ENCODE measurements around the gene TRIM44. TPM values are rescaled to one million over a fixed set of nuclear protein-coding genes. Genes with fewer than 3 reads are reported as not detected.
A peak's percentile ranks its signal among the peaks of the same experiment; 100 is the strongest.

Gene TRIM44
- total and polyA plus RNA-seq, 4 donors = 27.6 to 65.0 (median 45.4) TPM

GRCh38 chr11:35848616-35849015 lies 186.0 kb downstream of the TRIM44 start:
- Histone ChIP-seq H3K4me3 (ENCODE audit: low read depth, low read length) (no peak overlapping the region), H3K9me3 (ENCODE audit: control insufficient read depth, insufficient read depth, low read length) (no peaks in the 10 kb centered on the region), H3K4me1 (ENCODE audit: control insufficient read depth, insufficient read depth, low read length) (peaks cover 3% of the 10 kb centered on the region), H3K36me3 (ENCODE audit: control insufficient read depth, insufficient read depth, low read length) (no peaks in the 10 kb centered on the region), H3K27me3 (ENCODE audit: control insufficient read depth, insufficient read depth, low read length) (no peaks in the 10 kb centered on the region), H3K27ac (ENCODE audit: low read depth, low read length) (no peak overlapping the region)
- peak in 1 of 6 donors; percentile 29 for DNase-seq (ENCODE audit: low read depth in 4 of 6, low spot score in 6 of 6)
- WGBS (ENCODE audit: insufficient coverage) = 90% methylated on average over 2 of the region's 4 CpGs

GRCh38 chr11:35850191-35850590 lies 187.6 kb downstream of the TRIM44 start:
- H3K4me1 ChIP-seq (ENCODE audit: control insufficient read depth, insufficient read depth, low read length) = peaks cover 3% of the 10 kb centered on the region
- H3K27ac ChIP-seq (ENCODE audit: low read depth, low read length) = no peak overlapping the region
- H3K36me3 ChIP-seq (ENCODE audit: control insufficient read depth, insufficient read depth, low read length) = no peaks in the 10 kb centered on the region
- no peak for DNase-seq (ENCODE audit: low read depth in 4 of 6, low spot score in 6 of 6)
- 80% methylated on average over 7 of the region's 7 CpGs for WGBS (ENCODE audit: insufficient coverage)
- H3K4me3 ChIP-seq (ENCODE audit: low read depth, low read length) = no peak overlapping the region
- H3K27me3 ChIP-seq (ENCODE audit: control insufficient read depth, insufficient read depth, low read length) = no peaks in the 10 kb centered on the region
- no peaks in the 10 kb centered on the region for H3K9me3 ChIP-seq (ENCODE audit: control insufficient read depth, insufficient read depth, low read length)

GRCh38 chr11:35851342-35851741 lies 188.8 kb downstream of the TRIM44 start:
- Histone ChIP-seq H3K27me3 (ENCODE audit: control insufficient read depth, insufficient read depth, low read length) (no peaks in the 10 kb centered on the region), H3K36me3 (ENCODE audit: control insufficient read depth, insufficient read depth, low read length) (no peaks in the 10 kb centered on the region), H3K4me1 (ENCODE audit: control insufficient read depth, insufficient read depth, low read length) (peaks cover 3% of the 10 kb centered on the region), H3K27ac (ENCODE audit: low read depth, low read length) (no peak overlapping the region), H3K4me3 (ENCODE audit: low read depth, low read length) (no peak overlapping the region), H3K9me3 (ENCODE audit: control insufficient read depth, insufficient read depth, low read length) (no peaks in the 10 kb centered on the region)
- 100% methylated on average over 3 of the region's 6 CpGs for WGBS (ENCODE audit: insufficient coverage)
- DNase-seq (ENCODE audit: low read depth in 4 of 6, low spot score in 6 of 6) = no peak

GRCh38 chr11:35852056-35852455 lies 189.5 kb downstream of the TRIM44 start:
- Histone ChIP-seq H3K4me3 (ENCODE audit: low read depth, low read length) (no peak overlapping the region), H3K4me1 (ENCODE audit: control insufficient read depth, insufficient read depth, low read length) (peaks cover 3% of the 10 kb centered on the region), H3K36me3 (ENCODE audit: control insufficient read depth, insufficient read depth, low read length) (no peaks in the 10 kb centered on the region), H3K9me3 (ENCODE audit: control insufficient read depth, insufficient read depth, low read length) (no peaks in the 10 kb centered on the region), H3K27ac (ENCODE audit: low read depth, low read length) (no peak overlapping the region), H3K27me3 (ENCODE audit: control insufficient read depth, insufficient read depth, low read length) (no peaks in the 10 kb centered on the region)
- peak in 1 of 6 donors; percentile 40 for DNase-seq (ENCODE audit: low read depth in 4 of 6, low spot score in 6 of 6)
- WGBS (ENCODE audit: insufficient coverage) = 67% methylated on average over 5 of the region's 6 CpGs

GRCh38 chr11:35853971-35854370 lies 191.4 kb downstream of the TRIM44 start:
- Histone ChIP-seq H3K27ac (ENCODE audit: low read depth, low read length) (no peak overlapping the region), H3K4me1 (ENCODE audit: control insufficient read depth, insufficient read depth, low read length) (peaks cover 3% of the 10 kb centered on the region), H3K36me3 (ENCODE audit: control insufficient read depth, insufficient read depth, low read length) (no peaks in the 10 kb centered on the region), H3K9me3 (ENCODE audit: control insufficient read depth, insufficient read depth, low read length) (peaks cover 2% of the 10 kb centered on the region), H3K4me3 (ENCODE audit: low read depth, low read length) (no peak overlapping the region), H3K27me3 (ENCODE audit: control insufficient read depth, insufficient read depth, low read length) (no peaks in the 10 kb centered on the region)
- DNase-seq (ENCODE audit: low read depth in 4 of 6, low spot score in 6 of 6) = peak in 2 of 6 donors; percentile 34 to 53
- no CpG with 5 or more reads among the region's 5 CpGs for WGBS (ENCODE audit: insufficient coverage)

GRCh38 chr11:35855671-35856070 lies 193.1 kb downstream of the TRIM44 start:
- no peaks in the 10 kb centered on the region for H3K36me3 ChIP-seq (ENCODE audit: control insufficient read depth, insufficient read depth, low read length)
- peaks cover 3% of the 10 kb centered on the region for H3K4me1 ChIP-seq (ENCODE audit: control insufficient read depth, insufficient read depth, low read length)
- H3K4me3 ChIP-seq (ENCODE audit: low read depth, low read length) = no peak overlapping the region
- H3K9me3 ChIP-seq (ENCODE audit: control insufficient read depth, insufficient read depth, low read length) = peaks cover 2% of the 10 kb centered on the region
- no peak overlapping the region for H3K27ac ChIP-seq (ENCODE audit: low read depth, low read length)
- DNase-seq (ENCODE audit: low read depth in 4 of 6, low spot score in 6 of 6) = peak in 1 of 6 donors; percentile 65
- H3K27me3 ChIP-seq (ENCODE audit: control insufficient read depth, insufficient read depth, low read length) = no peaks in the 10 kb centered on the region

- no peaks in the 10 kb centered on the region for H3K27me3 ChIP-seq (ENCODE audit: control insufficient read depth, insufficient read depth, low read length)
- WGBS (ENCODE audit: insufficient coverage) = 89% methylated on average over 2 of the region's 2 CpGs
- no peak overlapping the region for H3K4me3 ChIP-seq (ENCODE audit: low read depth, low read length)
Observed at GRCh38 chr11:35856259-35856658, 193.7 kb downstream of the TRIM44 start.

GRCh38 chr11:35856756-35857155 lies 194.2 kb downstream of the TRIM44 start:
- H3K27ac ChIP-seq (ENCODE audit: low read depth, low read length) = no peak overlapping the region
- no peak overlapping the region for H3K4me3 ChIP-seq (ENCODE audit: low read depth, low read length)
- no peaks in the 10 kb centered on the region for H3K27me3 ChIP-seq (ENCODE audit: control insufficient read depth, insufficient read depth, low read length)
- H3K4me1 ChIP-seq (ENCODE audit: control insufficient read depth, insufficient read depth, low read length) = peaks cover 3% of the 10 kb centered on the region
- H3K9me3 ChIP-seq (ENCODE audit: control insufficient read depth, insufficient read depth, low read length) = peaks cover 2% of the 10 kb centered on the region
- no peaks in the 10 kb centered on the region for H3K36me3 ChIP-seq (ENCODE audit: control insufficient read depth, insufficient read depth, low read length)
- no peak for DNase-seq (ENCODE audit: low read depth in 4 of 6, low spot score in 6 of 6)

More at GRCh38 chr11:35856259-35856658, 193.7 kb downstream of the TRIM44 start:
- Histone ChIP-seq H3K9me3 (ENCODE audit: control insufficient read depth, insufficient read depth, low read length) (peaks cover 2% of the 10 kb centered on the region), H3K4me1 (ENCODE audit: control insufficient read depth, insufficient read depth, low read length) (peaks cover 3% of the 10 kb centered on the region), H3K36me3 (ENCODE audit: control insufficient read depth, insufficient read depth, low read length) (no peaks in the 10 kb centered on the region), H3K27ac (ENCODE audit: low read depth, low read length) (no peak overlapping the region)
- DNase-seq (ENCODE audit: low read depth in 4 of 6, low spot score in 6 of 6) = no peak

- Histone ChIP-seq H3K27ac (ENCODE audit: low read depth, low read length) (no peak overlapping the region), H3K9me3 (ENCODE audit: control insufficient read depth, insufficient read depth, low read length) (peaks cover 2% of the 10 kb centered on the region), H3K27me3 (ENCODE audit: control insufficient read depth, insufficient read depth, low read length) (no peaks in the 10 kb centered on the region), H3K4me3 (ENCODE audit: low read depth, low read length) (no peak overlapping the region), H3K36me3 (ENCODE audit: control insufficient read depth, insufficient read depth, low read length) (no peaks in the 10 kb centered on the region), H3K4me1 (ENCODE audit: control insufficient read depth, insufficient read depth, low read length) (no peaks in the 10 kb centered on the region)
- no peak for DNase-seq (ENCODE audit: low read depth in 4 of 6, low spot score in 6 of 6)
- 100% methylated on average over 2 of the region's 3 CpGs for WGBS (ENCODE audit: insufficient coverage)
Observed at GRCh38 chr11:35857922-35858321, 195.3 kb downstream of the TRIM44 start.

GRCh38 chr11:35859301-35859700 lies 196.7 kb downstream of the TRIM44 start:
- no peak overlapping the region for H3K4me3 ChIP-seq (ENCODE audit: low read depth, low read length)
- no CpG with 5 or more reads among the region's 2 CpGs for WGBS (ENCODE audit: insufficient coverage)
- H3K36me3 ChIP-seq (ENCODE audit: control insufficient read depth, insufficient read depth, low read length) = no peaks in the 10 kb centered on the region
- no peaks in the 10 kb centered on the region for H3K27me3 ChIP-seq (ENCODE audit: control insufficient read depth, insufficient read depth, low read length)
- H3K4me1 ChIP-seq (ENCODE audit: control insufficient read depth, insufficient read depth, low read length) = no peaks in the 10 kb centered on the region
- DNase-seq (ENCODE audit: low read depth in 4 of 6, low spot score in 6 of 6) = no peak
- peaks cover 2% of the 10 kb centered on the region for H3K9me3 ChIP-seq (ENCODE audit: control insufficient read depth, insufficient read depth, low read length)
- no peak overlapping the region for H3K27ac ChIP-seq (ENCODE audit: low read depth, low read length)

Measured in spinal cord (tissue), 10 donors.